Measurements from ENCODE around the gene IGFBP3. TPM values are rescaled to one million over a fixed set of nuclear protein-coding genes. Genes with fewer than 3 reads are reported as not detected.
A peak's percentile ranks its signal among the peaks of the same experiment; 100 is the strongest.

Gene IGFBP3
- polyA plus RNA-seq, 3 donors = 0.06 TPM; not detected in 2

DNA sequence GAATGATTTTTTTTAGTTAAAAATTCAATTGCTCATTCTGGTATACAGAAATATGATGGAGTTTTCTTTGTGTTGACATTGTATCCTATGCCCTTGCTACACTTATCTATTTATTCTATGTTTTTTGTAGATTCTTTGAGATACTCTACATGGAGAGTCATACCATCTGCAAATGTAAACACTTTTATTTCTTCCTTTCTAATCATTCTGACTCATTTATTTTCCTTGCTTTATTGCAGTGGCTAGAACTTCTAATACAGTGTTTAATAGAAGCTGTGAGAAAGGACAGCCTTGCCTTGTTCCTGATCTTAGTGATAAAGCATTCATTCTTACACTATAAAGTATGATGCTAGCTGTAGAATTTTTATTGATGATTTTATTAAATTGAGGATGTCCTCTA lies 9.9 kb upstream of the IGFBP3 start:
- H3K4me3 ChIP-seq (replicated peaks in 1 of 3; ENCODE audit: low read depth in 2 of 3, low read length in 3 of 3) = no peak overlapping the region
- H3K9me3 Mint-ChIP-seq = peaks cover 0 to 2% (median 0%) of the 10 kb centered on the region in 7 donors
- no peaks in the 10 kb centered on the region for H3K9me3 ChIP-seq (replicated peaks in 1 of 2; ENCODE audit: control insufficient read depth in 1 of 2, insufficient read depth in 1 of 2, low read length in 2 of 2)
- peaks cover 5 to 10% (median 7%) of the 10 kb centered on the region in 3 donors for H3K27me3 Mint-ChIP-seq (ENCODE audit: low read depth in 3 of 3)
- H3K4me3 Mint-ChIP-seq = peak overlapping the region in 1 of 2 donors; percentile 2
- H2AFZ ChIP-seq (ENCODE audit: insufficient read depth, low read depth, low read length, poor library complexity, severe bottlenecking) = no peak overlapping the region
- no peaks in the 10 kb centered on the region for H3K4me1 ChIP-seq (ENCODE audit: control insufficient read depth in 1 of 2, insufficient read depth in 2 of 2, low read length in 2 of 2)
- intact Hi-C loops (cut with micrococcal nuclease) = no loop called here
- H3K4me1 Mint-ChIP-seq = no peaks in the 10 kb centered on the region
- no peaks in the 10 kb centered on the region for H3K36me3 ChIP-seq (replicated peaks in 1 of 2; ENCODE audit: control insufficient read depth in 1 of 2, insufficient read depth in 2 of 2, low read length in 2 of 2)
- peaks cover 0 to 9% of the 10 kb centered on the region in 2 donors for H3K27me3 ChIP-seq (ENCODE audit: control insufficient read depth in 2 of 2, insufficient read depth in 2 of 2, low read length in 2 of 2)
- H3K79me2 ChIP-seq (ENCODE audit: insufficient read depth, low read length) = no peaks in the 10 kb centered on the region
- TF ChIP-seq CTCF (IDR thresholded peaks at IDR 0.05) = no peak
- H3K27ac ChIP-seq (ENCODE audit: low read depth in 1 of 2, low read length in 2 of 2) = no peak overlapping the region
- no peaks in the 10 kb centered on the region for H3K36me3 Mint-ChIP-seq
- H3K4me2 ChIP-seq (replicated peaks; ENCODE audit: extremely low read depth, low read length, poor library complexity, severe bottlenecking) = no peak overlapping the region
- DNase-seq = no peak
- no peaks in the 10 kb centered on the region for H4K20me1 ChIP-seq (ENCODE audit: insufficient read depth, low read length)
- no peak overlapping the region for H3K9ac ChIP-seq (ENCODE audit: insufficient read depth, low read length, poor library complexity, severe bottlenecking)
- H3K27ac Mint-ChIP-seq = no peak overlapping the region

GRCh38 chr7:45927721-45928120 lies 6.6 kb upstream of the IGFBP3 start:
- Histone ChIP-seq H3K27ac (ENCODE audit: low read depth in 1 of 2, low read length in 2 of 2) (no peak overlapping the region), H3K9me3 (replicated peaks in 1 of 2; ENCODE audit: control insufficient read depth in 1 of 2, insufficient read depth in 1 of 2, low read length in 2 of 2) (no peaks in the 10 kb centered on the region), H3K27me3 (ENCODE audit: control insufficient read depth in 2 of 2, insufficient read depth in 2 of 2, low read length in 2 of 2) (peaks cover 17 to 32% of the 10 kb centered on the region in 2 donors), H4K20me1 (ENCODE audit: insufficient read depth, low read length) (no peaks in the 10 kb centered on the region), H3K4me2 (replicated peaks; ENCODE audit: extremely low read depth, low read length, poor library complexity, severe bottlenecking) (no peak overlapping the region), H3K9ac (ENCODE audit: insufficient read depth, low read length, poor library complexity, severe bottlenecking) (no peak overlapping the region), H3K36me3 (replicated peaks in 1 of 2; ENCODE audit: control insufficient read depth in 1 of 2, insufficient read depth in 2 of 2, low read length in 2 of 2) (no peaks in the 10 kb centered on the region), H2AFZ (ENCODE audit: insufficient read depth, low read depth, low read length, poor library complexity, severe bottlenecking) (no peak overlapping the region), H3K4me3 (replicated peaks in 1 of 3; ENCODE audit: low read depth in 2 of 3, low read length in 3 of 3) (no peak overlapping the region), H3K4me1 (ENCODE audit: control insufficient read depth in 1 of 2, insufficient read depth in 2 of 2, low read length in 2 of 2) (no peaks in the 10 kb centered on the region), H3K79me2 (ENCODE audit: insufficient read depth, low read length) (no peaks in the 10 kb centered on the region)
- no peak overlapping the region for H3K27ac Mint-ChIP-seq
- TF ChIP-seq CTCF (IDR thresholded peaks at IDR 0.05) = no peak
- 70% methylated on average over 2 of the region's 3 CpGs for WGBS (ENCODE audit: insufficient coverage)
- peaks cover 16 to 29% (median 18%) of the 10 kb centered on the region in 3 donors for H3K27me3 Mint-ChIP-seq (ENCODE audit: low read depth in 3 of 3)
- H3K9me3 Mint-ChIP-seq = peaks cover 0 to 4% (median 0%) of the 10 kb centered on the region in 7 donors
- no peak overlapping the region for H3K4me3 Mint-ChIP-seq
- intact Hi-C loops (cut with micrococcal nuclease) = no loop called here
- DNase-seq = no peak
- H3K36me3 Mint-ChIP-seq = no peaks in the 10 kb centered on the region
- H3K4me1 Mint-ChIP-seq = no peaks in the 10 kb centered on the region
